ENCODE results near the gene TUBD1.
"Not testable (repeated sequence)": the region's sequence is repeated elsewhere in the genome, so short reads cannot be mapped to it uniquely, and the experiment has no call there.

The TUBD1 gene

GRCh38 chr17:59873414-59873813, 19.3 kb downstream of the TUBD1 start:
- not testable (repeated sequence) for DNase-seq

GRCh38 chr17:59872351-59872750, 20.4 kb downstream of the TUBD1 start:
- no peak for DNase-seq

DNA sequence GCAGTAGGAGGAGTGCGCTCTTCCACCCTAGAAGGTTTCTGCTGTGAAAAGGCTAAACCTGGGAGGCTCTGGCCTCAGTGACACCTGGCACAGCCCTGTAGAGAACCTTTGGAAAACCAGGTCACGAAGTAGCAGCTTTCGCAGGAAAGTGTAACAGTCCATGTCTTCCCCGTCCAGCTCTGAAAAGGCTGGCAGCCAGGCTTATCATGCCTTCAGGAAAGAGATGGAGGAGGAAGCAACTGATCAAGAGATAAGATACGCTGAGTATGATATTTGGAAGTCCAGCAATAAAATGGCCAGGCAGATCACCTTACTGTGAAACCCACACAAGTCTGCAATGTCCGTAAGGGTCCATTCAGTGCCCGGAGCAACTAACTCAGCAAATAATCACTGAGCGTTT, 22.3 kb downstream of the TUBD1 start:
- no peak for DNase-seq

GRCh38 chr17:59869941-59870218, 22.9 kb downstream of the TUBD1 start:
- no peak for DNase-seq

- DNase-seq: no peak
Measured at GRCh38 chr17:59863616-59864015, 29.1 kb downstream of the TUBD1 start.

DNA sequence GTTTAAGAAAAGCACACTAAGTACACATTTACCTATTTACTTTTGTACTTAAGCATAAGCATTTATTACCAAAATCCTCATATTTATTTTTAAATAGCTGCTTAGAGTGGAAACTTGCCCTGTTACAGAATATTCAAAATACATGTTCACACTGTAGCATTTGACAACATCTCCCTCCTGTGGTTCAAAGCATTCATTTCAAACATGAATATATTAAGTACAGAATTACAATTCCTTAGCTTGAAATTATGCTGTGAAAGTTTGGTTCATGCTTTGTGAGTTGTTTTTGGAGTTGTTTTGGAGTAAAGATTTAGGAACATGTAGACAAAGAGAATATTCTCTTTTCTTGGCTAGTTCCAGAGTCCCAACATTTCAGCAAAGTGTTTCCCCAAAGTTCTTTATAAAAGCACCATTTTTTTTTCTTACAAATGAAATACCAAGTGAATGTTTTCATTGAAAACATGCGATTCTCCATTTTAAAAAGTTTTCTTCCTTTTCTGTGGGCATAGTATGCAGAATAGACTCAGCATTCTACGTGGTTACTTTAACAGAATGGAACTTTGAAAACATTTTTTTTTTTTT, 33.2 kb downstream of the TUBD1 start:
- DNase-seq: no peak

- DNase-seq: no peak
Measured at GRCh38 chr17:59858932-59859331, 33.8 kb downstream of the TUBD1 start.

DNA sequence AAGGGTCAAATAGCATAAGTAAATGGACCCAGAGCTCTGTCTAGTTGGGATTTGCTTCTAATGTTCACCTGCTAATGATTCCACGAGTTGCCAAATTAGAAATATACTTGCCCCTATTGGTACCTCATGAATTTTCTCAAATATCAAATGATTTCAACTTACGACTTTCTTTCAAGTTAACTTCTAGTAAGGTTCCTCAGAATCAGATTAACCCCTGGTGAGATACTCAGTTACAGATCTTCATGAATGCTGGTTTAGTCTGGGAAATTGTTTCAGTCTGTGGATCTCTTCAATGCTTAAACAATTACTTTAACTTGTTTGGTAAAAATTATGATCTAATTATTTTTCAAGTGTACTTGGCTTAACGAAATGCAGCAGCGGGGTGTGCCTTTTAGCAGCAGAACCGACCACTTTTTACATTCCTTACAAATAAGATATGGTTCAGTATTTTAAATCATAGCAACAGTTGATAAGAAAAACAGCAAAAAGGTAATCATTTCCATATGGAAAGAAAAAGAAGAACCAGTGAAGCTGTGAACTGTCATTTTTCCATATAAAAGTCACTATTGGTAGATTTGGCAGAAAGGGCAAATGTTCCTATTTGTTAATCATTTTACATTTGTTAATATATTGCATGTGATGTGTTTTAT, 34.5 kb downstream of the TUBD1 start:
- DNase-seq: no peak

- DNase-seq: no peak
Measured at GRCh38 chr17:59856859-59857794, 35.6 kb downstream of the TUBD1 start.

- DNase-seq: not testable (repeated sequence)
Measured at GRCh38 chr17:59853919-59854729, 38.6 kb downstream of the TUBD1 start.

DNA sequence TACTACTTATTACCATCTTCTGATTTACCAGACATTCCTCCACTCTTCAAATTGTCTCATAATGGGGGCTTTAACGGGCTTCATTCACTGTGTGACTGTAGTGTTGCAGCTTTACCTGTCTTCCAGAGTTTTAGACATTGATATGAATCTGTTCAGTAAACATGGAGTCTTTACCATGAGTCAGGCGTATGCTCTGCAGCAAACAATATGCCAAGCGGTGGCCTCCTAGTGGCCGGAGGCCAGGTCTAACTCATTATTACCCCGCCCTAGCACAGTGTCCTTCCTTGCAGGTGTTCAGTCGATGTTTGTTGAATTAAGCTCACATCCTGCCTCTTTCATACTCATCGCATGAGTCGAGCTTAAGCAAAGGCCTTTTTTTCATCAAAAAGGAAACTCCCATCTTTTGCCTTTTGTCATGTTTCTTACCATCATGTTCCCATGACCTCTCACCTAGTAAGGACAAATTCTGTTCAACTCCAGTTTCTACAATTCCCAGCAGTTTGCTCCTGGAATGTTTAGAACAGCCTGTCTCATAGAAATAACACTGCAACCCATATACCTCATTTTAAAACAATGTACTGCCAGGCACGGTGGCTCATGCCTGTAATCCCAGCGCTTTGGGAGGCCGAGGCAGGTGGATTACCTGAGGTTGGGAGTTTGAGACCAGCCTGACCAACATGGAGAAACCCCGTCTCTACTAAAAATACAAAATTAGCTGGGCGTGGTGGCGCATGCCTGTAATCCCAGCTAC, 39.4 kb downstream of the TUBD1 start:
- no peak for DNase-seq

DNA sequence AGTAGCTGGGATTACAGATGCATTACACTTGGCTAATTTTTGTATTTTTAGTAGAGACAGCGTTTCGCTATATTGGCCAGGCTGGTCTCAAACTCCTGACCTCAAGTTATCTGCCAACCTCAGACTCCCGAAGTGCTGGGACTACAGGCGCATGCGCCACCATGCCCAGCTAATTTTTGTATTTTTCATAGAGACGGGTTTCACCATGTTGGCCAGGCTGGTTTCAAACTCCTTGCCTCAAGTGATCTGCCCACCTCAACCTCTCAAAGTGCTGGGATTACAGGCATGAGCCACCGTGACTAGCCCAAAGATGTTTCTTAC, 39.9 kb downstream of the TUBD1 start:
- not testable (repeated sequence) for DNase-seq

GRCh38 chr17:59851439-59852375, 41.0 kb downstream of the TUBD1 start:
- DNase-seq: no peak

GRCh38 chr17:59850311-59850710, 42.4 kb downstream of the TUBD1 start:
- DNase-seq: not testable (repeated sequence)

DNA sequence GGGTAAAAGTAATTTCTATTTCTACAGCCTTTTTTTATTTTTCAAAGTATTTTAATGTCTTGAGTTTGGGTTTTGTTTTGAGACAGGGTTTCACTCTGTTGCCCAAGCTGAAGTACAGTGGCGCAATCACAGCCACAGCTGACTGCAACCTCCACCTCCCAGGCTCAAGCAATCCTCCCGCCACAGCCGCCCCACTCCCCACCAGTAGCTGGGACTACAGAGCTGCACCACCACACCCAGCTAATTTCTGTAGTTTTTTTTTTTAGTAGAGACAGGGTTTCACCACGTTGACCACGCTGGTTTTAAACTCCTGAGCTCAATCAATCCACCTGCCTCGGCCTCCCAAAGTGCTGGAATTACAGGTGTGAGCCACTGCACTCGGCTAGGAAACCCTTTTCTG, 44.0 kb downstream of the TUBD1 start:
- no peak for DNase-seq

DNA sequence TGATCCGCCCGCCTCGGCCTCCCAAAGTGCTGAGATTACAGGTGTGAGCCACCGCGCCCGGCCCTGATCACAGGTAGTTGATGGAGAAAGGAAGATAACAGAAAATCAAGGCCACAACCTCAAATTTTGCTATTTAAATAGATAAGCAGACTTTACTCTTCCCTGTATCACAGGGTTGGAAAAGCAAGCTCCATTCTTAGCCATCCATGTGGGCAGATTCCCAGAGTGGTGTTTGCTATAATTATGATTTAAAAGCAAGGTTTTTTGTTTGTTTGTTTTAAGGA, 44.4 kb downstream of the TUBD1 start:
- DNase-seq: no peak

- no peak for DNase-seq
Measured at GRCh38 chr17:59846394-59847165, 46.2 kb downstream of the TUBD1 start.

- no peak for DNase-seq
Measured at GRCh38 chr17:59845595-59846393, 46.9 kb downstream of the TUBD1 start.

GRCh38 chr17:59844884-59845594, 47.7 kb downstream of the TUBD1 start:
- no peak for DNase-seq

Data from NCI-H2171 (cell line).